Measurements from ENCODE around the gene MUC2.

Gene MUC2

GRCh38 chr11:1102996-1103395 is 28.3 kb downstream of the MUC2 start:
- TF ChIP-seq CTCF (IDR thresholded peaks at IDR 0.05): no peak

- no peak for TF ChIP-seq CTCF (IDR thresholded peaks at IDR 0.05)
Measured at GRCh38 chr11:1103401-1104360, 29.0 kb downstream of the MUC2 start.

- TF ChIP-seq CTCF (IDR thresholded peaks at IDR 0.05): no peak
Measured at GRCh38 chr11:1104411-1105182, 29.9 kb downstream of the MUC2 start.

- TF ChIP-seq CTCF (IDR thresholded peaks at IDR 0.05): no peak
Measured at GRCh38 chr11:1105183-1105565, 30.5 kb downstream of the MUC2 start.

- TF ChIP-seq CTCF (IDR thresholded peaks at IDR 0.05): no peak
Measured at GRCh38 chr11:1106387-1106786, 31.7 kb downstream of the MUC2 start.

GRCh38 chr11:1107316-1108245 is 32.9 kb downstream of the MUC2 start:
- no peak for TF ChIP-seq CTCF (IDR thresholded peaks at IDR 0.05)

Data from LNCAP (cell line).